HepG2 (cell line): ENCODE results near the gene DSG2. TPM values are rescaled to one million over a fixed set of nuclear protein-coding genes. Genes with fewer than 3 reads are reported as not detected.

Experiments
- ADNP ChIP-seq: sonication (generic); formaldehyde crosslinking; IDR thresholded peaks from 2 replicates; pipeline ENCODE4 v1.4.0; 2020; ENCODE audit warnings: missing genetic modification reagents
- AHR ChIP-seq: IDR thresholded peaks from 2 replicates; pipeline ENCODE4 v1.6.1; 2018; ENCODE audit warnings: missing genetic modification reagents, missing compliant biosample characterization
- BCL6 ChIP-seq: IDR thresholded peaks from 2 replicates; pipeline ENCODE4 v1.6.1; 2016; ENCODE audit warnings: missing genetic modification reagents, missing compliant biosample characterization
- BORCS8-MEF2B ChIP-seq: sonication (generic); formaldehyde crosslinking; IDR thresholded peaks from 2 replicates; pipeline ENCODE4 v1.8.0; 2022; ENCODE audit warnings: mild to moderate bottlenecking, missing genetic modification reagents
- CBX5 ChIP-seq: sonication (generic); formaldehyde crosslinking; IDR thresholded peaks from 2 replicates; pipeline ENCODE4 v1.4.0; 2020; ENCODE audit warnings: missing genetic modification reagents, borderline replicate concordance
- JUNB ChIP-seq: sonication (generic); formaldehyde crosslinking; IDR thresholded peaks from 2 replicates; pipeline ENCODE4 v1.8.0; 2022; ENCODE audit warnings: missing genetic modification reagents, mild to moderate bottlenecking, borderline replicate concordance
- MYC ChIP-seq: sonication (generic); formaldehyde crosslinking; IDR thresholded peaks from 2 replicates; pipeline ENCODE4 v1.9.0; 2021; ENCODE audit warnings: missing genetic modification reagents, borderline replicate concordance
- MYNN ChIP-seq: sonication (generic); formaldehyde crosslinking; IDR thresholded peaks from 2 replicates; pipeline ENCODE4 v1.4.0; 2020; ENCODE audit warnings: mild to moderate bottlenecking, low read depth, missing genetic modification reagents
- NBN ChIP-seq: fragments of 450-650 bp; conservative IDR thresholded peaks from 2 replicates; pipeline ENCODE4 v1.6.1; 2017
- POLR2A ChIP-seq, 2 experiments: IDR thresholded peaks; 2 replicates each; pipeline ENCODE4 v1.6.1; 2011; ENCODE audit warnings: low read depth in 2 of 2, low read length in 2 of 2, mild to moderate bottlenecking in 1 of 2, moderate library complexity in 1 of 2; ENCODE audit not compliant: insufficient read depth in 1 of 2
- SIN3A ChIP-seq: IDR thresholded peaks from 2 replicates; pipeline ENCODE4 v1.6.1; 2011; ENCODE audit warnings: low read depth, mild to moderate bottlenecking, control low read depth, low read length, borderline replicate concordance
- ZC3H13 ChIP-seq: sonication (generic); formaldehyde crosslinking; IDR thresholded peaks from 2 replicates; pipeline ENCODE4 v1.8.1; 2023; ENCODE audit warnings: mild to moderate bottlenecking, missing genetic modification reagents, moderate library complexity
- ZMAT3 ChIP-seq: sonication (generic); formaldehyde crosslinking; conservative IDR thresholded peaks from 2 replicates; pipeline ENCODE4 v1.7.0; 2021; ENCODE audit warnings: missing genetic modification reagents
- ZNF256 ChIP-seq: sonication (generic); formaldehyde crosslinking; conservative IDR thresholded peaks from 2 replicates; pipeline ENCODE4 v1.4.0; 2020; ENCODE audit warnings: missing genetic modification reagents
- ZNF530 ChIP-seq: sonication (generic); formaldehyde crosslinking; IDR thresholded peaks from 2 replicates; pipeline ENCODE4 v1.5.0; 2020; ENCODE audit warnings: low read depth, mild to moderate bottlenecking, missing genetic modification reagents
- ZNF678 ChIP-seq: sonication (generic); formaldehyde crosslinking; IDR thresholded peaks from 2 replicates; pipeline ENCODE4 v1.4.0; 2020; ENCODE audit warnings: mild to moderate bottlenecking, missing genetic modification reagents
- ZSCAN12 ChIP-seq: sonication (generic); formaldehyde crosslinking; IDR thresholded peaks from 2 replicates; pipeline ENCODE4 v1.9.0; 2021; ENCODE audit warnings: mild to moderate bottlenecking, missing genetic modification reagents
- polyA plus RNA-seq, 8 experiments: library from polyadenylated mRNA; depleted of rRNA in 3 of 8; stranded (reverse) in 7 of 8; unstranded in 1 of 8; fragments of >200 nt; fragmentation: Illumina TruSeq in 4 of 8; extraction: Trizol in 4 of 8; gene quantifications; 2 replicates each; pipeline versions ENCODE4 v1.2.1 to v1.2.3, GENCODE V29; 2011 to 2016; ENCODE audit warnings: low read depth in 4 of 8, missing spikeins in 1 of 8, mixed read lengths in 1 of 8; ENCODE audit not compliant: insufficient read depth in 1 of 8
- total RNA-seq, 5 experiments: library from RNA; depleted of rRNA; stranded (reverse); fragments of >200 nt; fragmentation: Illumina TruSeq; extraction: Trizol; gene quantifications; 2 replicates each; pipeline ENCODE4 v1.2.3, GENCODE V29; 2016; ENCODE audit warnings: low read depth in 1 of 5
- TF ChIP-seq, protein P1 (sequence below), 2 experiments: fragments of 450-650 bp in 1 of 2; sonication (generic) in 1 of 2; formaldehyde crosslinking in 1 of 2; IDR thresholded peaks; 2 replicates each; pipeline versions ENCODE4 v1.6.1 to v1.8.0; 2016 to 2022; ENCODE audit warnings: antibody characterized with exemption in 1 of 2, mild to moderate bottlenecking in 1 of 2, missing genetic modification reagents in 1 of 2
- TF ChIP-seq, protein P2 (sequence below): fragments of 450-650 bp; IDR thresholded peaks from 2 replicates; pipeline ENCODE4 v1.6.1; 2016
- TF ChIP-seq, protein P3 (sequence below): sonication (generic); formaldehyde crosslinking; IDR thresholded peaks from 2 replicates; pipeline ENCODE4 v1.5.0; 2020; ENCODE audit warnings: missing genetic modification reagents

Gene DSG2
- total and polyA plus RNA-seq, 2 of the 13 experiments (the other 11 are each of a cell fraction or from before 2014, with no cell fraction given): 23.3 to 66.7 TPM

DNA sequence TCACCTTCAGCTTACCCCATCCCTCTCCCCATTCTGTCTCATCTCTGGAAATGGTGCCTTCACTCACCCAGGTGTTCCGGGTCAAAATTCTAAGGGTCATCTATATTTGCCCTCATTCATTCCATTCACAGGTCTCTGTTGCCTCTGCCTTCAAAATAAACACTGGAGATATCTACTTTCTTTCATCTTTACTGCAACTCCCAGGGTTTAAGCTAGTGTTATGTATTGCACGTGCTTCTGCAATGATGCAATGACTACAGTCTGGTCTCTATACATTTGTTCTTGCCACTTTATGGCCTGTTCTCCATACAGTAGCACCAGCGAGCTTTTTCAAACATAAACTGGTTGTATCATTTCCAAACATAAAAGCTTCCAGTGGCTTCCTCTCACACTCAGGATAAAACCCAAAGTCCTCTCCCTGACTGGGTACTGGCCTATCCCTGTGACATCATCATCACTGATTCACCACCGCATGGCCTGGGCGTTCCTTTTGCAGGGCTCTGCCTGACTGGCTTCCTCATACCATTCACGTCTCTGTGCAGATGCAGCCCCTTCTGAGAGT, 14.3 kb downstream of the DSG2 start (continued):
- TF ChIP-seq, protein P1, sequence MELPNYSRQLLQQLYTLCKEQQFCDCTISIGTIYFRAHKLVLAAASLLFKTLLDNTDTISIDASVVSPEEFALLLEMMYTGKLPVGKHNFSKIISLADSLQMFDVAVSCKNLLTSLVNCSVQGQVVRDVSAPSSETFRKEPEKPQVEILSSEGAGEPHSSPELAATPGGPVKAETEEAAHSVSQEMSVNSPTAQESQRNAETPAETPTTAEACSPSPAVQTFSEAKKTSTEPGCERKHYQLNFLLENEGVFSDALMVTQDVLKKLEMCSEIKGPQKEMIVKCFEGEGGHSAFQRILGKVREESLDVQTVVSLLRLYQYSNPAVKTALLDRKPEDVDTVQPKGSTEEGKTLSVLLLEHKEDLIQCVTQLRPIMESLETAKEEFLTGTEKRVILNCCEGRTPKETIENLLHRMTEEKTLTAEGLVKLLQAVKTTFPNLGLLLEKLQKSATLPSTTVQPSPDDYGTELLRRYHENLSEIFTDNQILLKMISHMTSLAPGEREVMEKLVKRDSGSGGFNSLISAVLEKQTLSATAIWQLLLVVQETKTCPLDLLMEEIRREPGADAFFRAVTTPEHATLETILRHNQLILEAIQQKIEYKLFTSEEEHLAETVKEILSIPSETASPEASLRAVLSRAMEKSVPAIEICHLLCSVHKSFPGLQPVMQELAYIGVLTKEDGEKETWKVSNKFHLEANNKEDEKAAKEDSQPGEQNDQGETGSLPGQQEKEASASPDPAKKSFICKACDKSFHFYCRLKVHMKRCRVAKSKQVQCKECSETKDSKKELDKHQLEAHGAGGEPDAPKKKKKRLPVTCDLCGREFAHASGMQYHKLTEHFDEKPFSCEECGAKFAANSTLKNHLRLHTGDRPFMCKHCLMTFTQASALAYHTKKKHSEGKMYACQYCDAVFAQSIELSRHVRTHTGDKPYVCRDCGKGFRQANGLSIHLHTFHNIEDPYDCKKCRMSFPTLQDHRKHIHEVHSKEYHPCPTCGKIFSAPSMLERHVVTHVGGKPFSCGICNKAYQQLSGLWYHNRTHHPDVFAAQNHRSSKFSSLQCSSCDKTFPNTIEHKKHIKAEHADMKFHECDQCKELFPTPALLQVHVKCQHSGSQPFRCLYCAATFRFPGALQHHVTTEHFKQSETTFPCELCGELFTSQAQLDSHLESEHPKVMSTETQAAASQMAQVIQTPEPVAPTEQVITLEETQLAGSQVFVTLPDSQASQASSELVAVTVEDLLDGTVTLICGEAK (IDR thresholded peaks at IDR 0.05): no peak
- TF ChIP-seq, protein P1 (CRISPR knock-in tag; IDR thresholded peaks at IDR 0.05): no peak
- TF ChIP-seq ZNF256 (CRISPR knock-in tag) (no peak), POLR2A (IDR thresholded peaks at IDR 0.05; ENCODE audit: insufficient read depth in 1 of 2, low read depth in 2 of 2, low read length in 2 of 2) (no peak), BORCS8-MEF2B (CRISPR knock-in tag) (peak; percentile 63; the same call in 1 of the 2 replicates), CBX5 (CRISPR knock-in tag) (0 out of 2 replicates have a peak, but pooled peaks have one; percentile 18), AHR (CRISPR knock-in tag) (no peak), MYC (CRISPR knock-in tag) (peak; percentile 69), ZMAT3 (no peak; the same call in 1 of the 2 replicates), ZSCAN12 (CRISPR knock-in tag) (peak; percentile 81; the same call in 1 of the 2 replicates), ADNP (no peak), BCL6 (CRISPR knock-in tag) (peak; percentile 95), ZNF530 (CRISPR knock-in tag) (no peak), MYNN (CRISPR knock-in tag) (no peak), NBN (no peak), JUNB (peak; percentile 94), ZNF678 (CRISPR knock-in tag) (0 out of 2 replicates have a peak, but pooled peaks have one; percentile 5), ZC3H13 (CRISPR knock-in tag) (peak; percentile 50; the same call in 1 of the 2 replicates), SIN3A (no peak)
- TF ChIP-seq, protein P2, sequence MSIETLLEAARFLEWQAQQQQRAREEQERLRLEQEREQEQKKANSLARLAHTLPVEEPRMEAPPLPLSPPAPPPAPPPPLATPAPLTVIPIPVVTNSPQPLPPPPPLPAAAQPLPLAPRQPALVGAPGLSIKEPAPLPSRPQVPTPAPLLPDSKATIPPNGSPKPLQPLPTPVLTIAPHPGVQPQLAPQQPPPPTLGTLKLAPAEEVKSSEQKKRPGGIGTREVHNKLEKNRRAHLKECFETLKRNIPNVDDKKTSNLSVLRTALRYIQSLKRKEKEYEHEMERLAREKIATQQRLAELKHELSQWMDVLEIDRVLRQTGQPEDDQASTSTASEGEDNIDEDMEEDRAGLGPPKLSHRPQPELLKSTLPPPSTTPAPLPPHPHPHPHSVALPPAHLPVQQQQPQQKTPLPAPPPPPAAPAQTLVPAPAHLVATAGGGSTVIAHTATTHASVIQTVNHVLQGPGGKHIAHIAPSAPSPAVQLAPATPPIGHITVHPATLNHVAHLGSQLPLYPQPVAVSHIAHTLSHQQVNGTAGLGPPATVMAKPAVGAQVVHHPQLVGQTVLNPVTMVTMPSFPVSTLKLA: peak; percentile 84
- TF ChIP-seq, protein P3, sequence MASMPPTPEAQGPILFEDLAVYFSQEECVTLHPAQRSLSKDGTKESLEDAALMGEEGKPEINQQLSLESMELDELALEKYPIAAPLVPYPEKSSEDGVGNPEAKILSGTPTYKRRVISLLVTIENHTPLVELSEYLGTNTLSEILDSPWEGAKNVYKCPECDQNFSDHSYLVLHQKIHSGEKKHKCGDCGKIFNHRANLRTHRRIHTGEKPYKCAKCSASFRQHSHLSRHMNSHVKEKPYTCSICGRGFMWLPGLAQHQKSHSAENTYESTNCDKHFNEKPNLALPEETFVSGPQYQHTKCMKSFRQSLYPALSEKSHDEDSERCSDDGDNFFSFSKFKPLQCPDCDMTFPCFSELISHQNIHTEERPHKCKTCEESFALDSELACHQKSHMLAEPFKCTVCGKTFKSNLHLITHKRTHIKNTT (CRISPR knock-in tag): no peak
